SU-DHL-6 (cell line): Measurements from ENCODE around the gene HAUS7.

Experiments used
- CTCF ChIP-seq: fragments of 200-600 bp; sonication (generic); IDR thresholded peaks from one replicate; pipeline ENCODE4 v1.5.1; 2017; ENCODE audit warnings: antibody characterized with exemption, mild to moderate bottlenecking, low read length, moderate library complexity; ENCODE audit not compliant: insufficient read depth, poor library complexity, severe bottlenecking
- EZH2phosphoT487 ChIP-seq: fragments of 200-600 bp; sonication (generic), shearing (Covaris generic); conservative IDR thresholded peaks from 2 replicates; pipeline ENCODE4 v1.6.1; 2018; ENCODE audit warnings: mild to moderate bottlenecking, antibody characterized with exemption, low read length, moderate library complexity, mixed read lengths

- no peak for TF ChIP-seq CTCF
- no peak for TF ChIP-seq EZH2phosphoT487
Observed at GRCh38 chrX:153502796-153503195, 32.4 kb upstream of the HAUS7 start.
